ENCODE measurements around the gene FAM9A. TPM values are rescaled to one million over a fixed set of nuclear protein-coding genes. Genes with fewer than 3 reads are reported as not detected.

The FAM9A gene
- polyA plus RNA-seq, 2 of the 4 experiments (the other 2 are of a cell fraction) = not detected

Other genes starting within 250 kb of the FAM9A start
- 0.03 and 0.04 TPM in 2 replicates for gene ANOS1, start 69.2 kb downstream of the FAM9A start, polyA plus RNA-seq (2011; rRNA removed)
- gene ANOS1, start 69.2 kb downstream of the FAM9A start, polyA plus RNA-seq (2017; fragmentation: RNase III; extraction: RNeasy Plus Mini Kit Qiagen cat#74134 plus additional on column Dnase treatment) = not detected in 3 replicates
- not detected in 2 replicates for gene FAM9B, start 232.7 kb upstream of the FAM9A start, polyA plus RNA-seq (2011; rRNA removed)
- gene FAM9B, start 232.7 kb upstream of the FAM9A start, polyA plus RNA-seq (2017; fragmentation: RNase III; extraction: RNeasy Plus Mini Kit Qiagen cat#74134 plus additional on column Dnase treatment) = not detected in 3 replicates

All from A549 (cell line).